ENCODE data around the gene PSIP1. TPM values are rescaled to one million over a fixed set of nuclear protein-coding genes. Genes with fewer than 3 reads are reported as not detected.

The PSIP1 gene
- total RNA-seq, 1 experiment from 2014 or later = 362 TPM

DNA sequence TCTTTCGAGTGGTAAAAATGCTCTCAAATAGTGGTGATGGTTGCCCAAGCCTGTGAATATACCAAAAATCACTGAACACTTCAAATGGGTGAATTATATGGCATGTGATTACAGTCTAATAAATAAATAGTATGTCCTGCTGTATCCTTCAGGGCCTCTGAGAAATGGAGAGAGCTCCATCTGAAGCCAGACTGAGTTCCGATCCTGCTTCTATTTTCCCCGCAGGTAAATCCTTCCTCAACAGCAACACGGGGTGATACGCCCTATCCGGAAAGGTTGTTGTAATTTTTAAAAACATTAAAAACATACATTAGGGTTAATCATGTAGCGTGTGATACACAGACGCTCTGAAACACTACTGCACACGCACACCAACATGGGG, 88.8 kb downstream of the PSIP1 start:
- no peak overlapping the region for H2AK5ac ChIP-seq (ENCODE audit: insufficient read length, low read length)
- no peaks in the 10 kb centered on the region for H3K4me1 ChIP-seq (ENCODE audit: insufficient read depth, low read length)
- WGBS (ENCODE audit: extremely low coverage, insufficient read length, low lambda C conversion rate) = no CpG with 5 or more reads among the region's 9 CpGs
- H3K79me2 ChIP-seq (ENCODE audit: insufficient read depth, low read length) = peaks cover 10% of the 10 kb centered on the region; the same call in 1 of the 2 replicates
- H3K27ac Mint-ChIP-seq = peak overlapping the region; percentile 96 to 98 (median 98)
- H3T11ph ChIP-seq (ENCODE audit: low read length) = no peak overlapping the region
- no peaks in the 10 kb centered on the region for H3K27me3 Mint-ChIP-seq (ENCODE audit: low read depth)
- H3K4me1 Mint-ChIP-seq = peaks cover 24 to 29% of the 10 kb centered on the region in 2 experiments
- H3K36me3 Mint-ChIP-seq (ENCODE audit: insufficient read depth in 1 of 3, low read depth in 3 of 3) = peaks cover 20 to 27% (median 25%) of the 10 kb centered on the region in 3 experiments
- peak overlapping the region; percentile 51 for H3K4me2 ChIP-seq (ENCODE audit: insufficient read depth, insufficient read length, low read length)
- peaks cover 6% of the 10 kb centered on the region for H3K23me2 ChIP-seq (ENCODE audit: insufficient read length, low read depth, low read length, poor library complexity, severe bottlenecking)
- peak overlapping the region; percentile 25 for H2AFZ ChIP-seq (ENCODE audit: low read length)
- DNase-seq = no peak
- H4K20me1 ChIP-seq (ENCODE audit: control insufficient read depth, insufficient read depth, insufficient read length) = no peaks in the 10 kb centered on the region
- H3K4ac ChIP-seq (ENCODE audit: low read depth, low read length) = no peak overlapping the region
- peak overlapping the region; percentile 50 for H3K9ac ChIP-seq (ENCODE audit: extremely low read depth, insufficient read length, low read length)
- H2BK20ac ChIP-seq (ENCODE audit: low read depth, low read length, poor library complexity, severe bottlenecking) = no peak overlapping the region
- H3K9me3 ChIP-seq (ENCODE audit: control insufficient read depth, low read depth, low read length) = no peaks in the 10 kb centered on the region
- H2BK15ac ChIP-seq (ENCODE audit: low read depth, low read length) = no peak overlapping the region
- no peak overlapping the region for H3K56ac ChIP-seq (ENCODE audit: insufficient read length, low read depth, low read length)
- no peak overlapping the region for H4K8ac ChIP-seq (replicated peaks; ENCODE audit: insufficient read length, low read depth, low read length)
- no peak overlapping the region for H2BK120ac ChIP-seq (ENCODE audit: low read depth, low read length, poor library complexity, severe bottlenecking)
- peak overlapping the region; percentile 44 for H3K27ac ChIP-seq (ENCODE audit: insufficient read length, low read depth, low read length)
- no peak overlapping the region for H2BK12ac ChIP-seq (ENCODE audit: insufficient read length, low read depth, low read length)
- H3K23ac ChIP-seq (ENCODE audit: insufficient read length, low read depth, low read length) = no peak overlapping the region
- TF ChIP-seq, protein P1, sequence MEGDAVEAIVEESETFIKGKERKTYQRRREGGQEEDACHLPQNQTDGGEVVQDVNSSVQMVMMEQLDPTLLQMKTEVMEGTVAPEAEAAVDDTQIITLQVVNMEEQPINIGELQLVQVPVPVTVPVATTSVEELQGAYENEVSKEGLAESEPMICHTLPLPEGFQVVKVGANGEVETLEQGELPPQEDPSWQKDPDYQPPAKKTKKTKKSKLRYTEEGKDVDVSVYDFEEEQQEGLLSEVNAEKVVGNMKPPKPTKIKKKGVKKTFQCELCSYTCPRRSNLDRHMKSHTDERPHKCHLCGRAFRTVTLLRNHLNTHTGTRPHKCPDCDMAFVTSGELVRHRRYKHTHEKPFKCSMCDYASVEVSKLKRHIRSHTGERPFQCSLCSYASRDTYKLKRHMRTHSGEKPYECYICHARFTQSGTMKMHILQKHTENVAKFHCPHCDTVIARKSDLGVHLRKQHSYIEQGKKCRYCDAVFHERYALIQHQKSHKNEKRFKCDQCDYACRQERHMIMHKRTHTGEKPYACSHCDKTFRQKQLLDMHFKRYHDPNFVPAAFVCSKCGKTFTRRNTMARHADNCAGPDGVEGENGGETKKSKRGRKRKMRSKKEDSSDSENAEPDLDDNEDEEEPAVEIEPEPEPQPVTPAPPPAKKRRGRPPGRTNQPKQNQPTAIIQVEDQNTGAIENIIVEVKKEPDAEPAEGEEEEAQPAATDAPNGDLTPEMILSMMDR (conservative IDR thresholded peaks at IDR 0.05) = no peak
- H2BK5ac ChIP-seq (ENCODE audit: insufficient read length, low read length) = no peak overlapping the region
- peak overlapping the region; percentile 94 to 97 for H3K4me3 Mint-ChIP-seq
- peaks cover 0 to 4% of the 10 kb centered on the region in 2 experiments; a peak in 2 of 5 replicates for H3K9me3 Mint-ChIP-seq
- H3K27me3 ChIP-seq (ENCODE audit: insufficient read depth, low read length) = no peaks in the 10 kb centered on the region
- H3K79me1 ChIP-seq (ENCODE audit: insufficient read depth, low read depth, low read length, poor library complexity, severe bottlenecking) = peaks cover 8% of the 10 kb centered on the region
- peak overlapping the region; percentile 81 for H3K18ac ChIP-seq (ENCODE audit: insufficient read length, low read depth, low read length)
- peak overlapping the region; percentile 83; the same call in 1 of the 2 replicates for H3K14ac ChIP-seq (ENCODE audit: insufficient read depth, low read length)
- no peak overlapping the region for H4K91ac ChIP-seq (ENCODE audit: insufficient read length, low read depth, low read length)
- peak overlapping the region; percentile 26 for H4K5ac ChIP-seq (ENCODE audit: insufficient read length, low read depth, low read length)
